AG10803 (cell line): Measurements from ENCODE around the gene FKBP6.
"Not testable (repeated sequence)": the region's sequence is repeated elsewhere in the genome, so short reads cannot be mapped to it uniquely, and the experiment has no call there.

ENCODE experiments used
- DNase-seq: peaks from one replicate; pipeline ENCODE4 v3.0.0; 2010; ENCODE audit warnings: low read depth
- H3K4me3 ChIP-seq: 2 replicates; pipeline ENCODE4 v1.5.1; 2011; ENCODE audit warnings: mild to moderate bottlenecking, low read length, control low read depth
- TF ChIP-seq, protein P1 (sequence below): conservative IDR thresholded peaks from 2 replicates; pipeline ENCODE4 v1.5.1; 2011; ENCODE audit warnings: mild to moderate bottlenecking, low read length, control low read depth, inconsistent platforms

Gene FKBP6, protein sequence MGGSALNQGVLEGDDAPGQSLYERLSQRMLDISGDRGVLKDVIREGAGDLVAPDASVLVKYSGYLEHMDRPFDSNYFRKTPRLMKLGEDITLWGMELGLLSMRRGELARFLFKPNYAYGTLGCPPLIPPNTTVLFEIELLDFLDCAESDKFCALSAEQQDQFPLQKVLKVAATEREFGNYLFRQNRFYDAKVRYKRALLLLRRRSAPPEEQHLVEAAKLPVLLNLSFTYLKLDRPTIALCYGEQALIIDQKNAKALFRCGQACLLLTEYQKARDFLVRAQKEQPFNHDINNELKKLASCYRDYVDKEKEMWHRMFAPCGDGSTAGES

DNA sequence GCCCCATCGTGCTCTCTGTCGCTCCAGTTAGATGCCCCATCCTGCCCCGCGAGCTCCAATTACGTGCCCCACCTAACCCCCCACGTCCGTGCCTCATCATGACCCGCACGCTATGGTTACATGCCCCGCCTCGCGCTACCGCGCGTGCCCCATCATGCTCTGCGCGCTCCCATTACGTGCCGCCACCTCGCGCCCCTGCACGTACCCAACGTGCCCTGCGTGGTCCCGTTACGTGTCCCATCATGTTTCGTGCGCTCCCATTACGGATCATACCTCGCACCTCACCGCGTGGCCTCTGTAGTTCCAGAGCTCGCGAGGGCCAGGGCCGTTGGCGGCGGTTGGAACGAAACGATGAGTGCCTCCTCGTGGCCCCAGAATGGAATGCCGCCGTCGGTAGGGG is at the start of gene FKBP6, which contains the start of gene TRIM50:
FKBP6 (plus strand) TSS at position 240 of the 400 bp plus-strand sequence. CDS start 268 bp downstream, outside the sequence.
TRIM50 (minus strand) TSS at position 161 of the 400 bp plus-strand sequence. CDS start 3,295 bp downstream, outside the sequence.
- not testable (repeated sequence) for H3K4me3 ChIP-seq, DNase-seq

DNA sequence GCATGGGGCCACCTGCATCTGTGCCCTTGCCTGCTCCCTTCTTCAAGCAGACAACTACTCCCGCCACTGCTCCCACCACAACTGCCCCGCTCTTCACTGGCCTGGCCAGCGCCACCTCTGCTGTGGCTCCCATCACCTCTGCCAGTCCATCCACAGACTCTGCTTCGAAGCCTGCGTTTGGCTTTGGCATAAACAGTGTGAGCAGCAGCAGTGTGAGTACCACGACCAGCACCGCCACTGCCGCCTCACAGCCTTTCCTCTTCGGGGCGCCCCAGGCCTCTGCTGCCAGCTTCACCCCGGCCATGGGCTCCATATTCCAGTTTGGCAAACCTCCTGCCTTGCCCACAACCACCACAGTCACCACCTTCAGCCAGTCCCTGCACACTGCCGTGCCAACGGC is 30.7 kb upstream of the FKBP6 start:
- not testable (repeated sequence) for DNase-seq

DNA sequence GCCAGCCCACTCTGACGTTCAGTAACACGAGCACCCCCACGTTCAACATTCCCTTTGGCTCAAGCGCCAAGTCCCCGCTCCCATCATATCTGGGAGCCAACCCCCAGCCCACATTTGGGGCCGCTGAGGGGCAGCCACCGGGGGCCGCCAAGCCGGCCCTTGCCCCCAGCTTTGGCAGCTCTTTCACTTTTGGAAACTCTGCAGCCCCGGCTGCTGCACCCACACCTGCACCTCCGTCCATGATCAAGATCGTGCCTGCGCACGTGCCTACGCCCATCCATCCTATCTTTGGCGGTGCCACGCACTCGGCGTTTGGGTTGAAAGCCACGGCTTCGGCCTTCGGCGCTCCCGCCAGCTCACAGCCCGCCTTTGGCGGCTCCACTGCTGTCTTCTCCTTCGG is 30.3 kb upstream of the FKBP6 start:
- not testable (repeated sequence) for DNase-seq, H3K4me3 ChIP-seq

More for the DNA sequence above, 30.7 kb upstream of the FKBP6 start:
- not testable (repeated sequence) for H3K4me3 ChIP-seq

DNA sequence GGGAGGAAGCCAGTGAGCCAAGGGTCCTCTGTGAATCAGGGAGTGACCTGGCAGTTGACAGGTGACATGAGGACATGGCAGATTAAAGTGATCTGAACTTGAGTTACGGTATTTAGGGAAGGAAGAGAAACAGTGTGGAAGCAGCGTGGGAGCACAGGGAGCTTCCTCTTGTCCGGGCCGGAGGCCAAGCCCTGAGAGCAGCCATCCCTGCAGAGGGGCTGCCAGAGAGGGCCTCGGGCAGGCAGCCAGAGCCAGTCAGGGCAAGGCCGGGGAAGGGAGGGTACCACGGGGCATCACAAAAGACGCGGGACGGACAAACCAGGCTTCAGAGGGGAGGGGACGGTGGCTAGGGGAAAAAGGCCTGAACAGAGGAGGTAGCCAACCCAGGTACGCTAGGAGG is 28.1 kb upstream of the FKBP6 start:
- not testable (repeated sequence) for H3K4me3 ChIP-seq, DNase-seq

DNA sequence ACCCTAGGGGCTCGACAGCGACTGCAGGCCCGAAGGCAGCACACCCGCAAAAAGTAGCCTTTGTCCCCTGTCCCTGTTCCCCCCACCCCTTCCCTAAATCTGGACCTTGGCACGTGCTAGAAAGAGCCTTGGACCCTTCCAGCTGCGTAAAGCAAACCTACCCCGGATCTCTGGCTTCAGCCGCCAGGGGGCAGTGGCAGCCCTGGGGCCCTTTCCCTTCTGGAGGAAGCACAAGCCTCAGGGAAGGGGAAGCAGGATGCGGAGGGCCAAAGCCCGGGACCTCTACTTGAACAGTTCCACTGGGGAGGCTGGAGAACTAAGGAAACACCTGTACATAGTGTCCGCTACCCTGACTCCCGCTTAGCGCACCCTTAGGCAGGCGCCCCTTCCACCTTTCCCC is 26.9 kb upstream of the FKBP6 start:
- DNase-seq: not testable (repeated sequence)

DNA sequence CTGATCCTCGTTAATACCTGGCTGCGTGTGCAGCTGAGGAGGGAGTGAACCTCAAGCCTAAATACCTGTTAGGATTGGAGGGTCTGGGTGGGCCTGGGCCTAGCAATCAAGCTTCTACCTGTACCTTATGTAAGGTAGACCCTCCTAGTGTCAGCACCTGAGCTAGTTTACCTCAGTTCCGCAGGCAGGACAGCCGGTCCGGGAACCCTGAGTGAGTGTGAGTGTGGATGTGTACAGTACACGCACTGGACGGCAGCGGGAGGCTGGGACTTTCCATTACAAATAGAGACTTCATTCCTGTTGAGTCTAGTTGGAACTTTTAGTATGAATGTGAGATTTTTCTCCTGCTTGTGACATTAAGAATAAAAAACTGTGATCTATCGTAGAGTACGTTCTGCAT is 25.1 kb upstream of the FKBP6 start:
- not testable (repeated sequence) for H3K4me3 ChIP-seq, DNase-seq

More for the DNA sequence above, 26.9 kb upstream of the FKBP6 start:
- H3K4me3 ChIP-seq: not testable (repeated sequence)

DNA sequence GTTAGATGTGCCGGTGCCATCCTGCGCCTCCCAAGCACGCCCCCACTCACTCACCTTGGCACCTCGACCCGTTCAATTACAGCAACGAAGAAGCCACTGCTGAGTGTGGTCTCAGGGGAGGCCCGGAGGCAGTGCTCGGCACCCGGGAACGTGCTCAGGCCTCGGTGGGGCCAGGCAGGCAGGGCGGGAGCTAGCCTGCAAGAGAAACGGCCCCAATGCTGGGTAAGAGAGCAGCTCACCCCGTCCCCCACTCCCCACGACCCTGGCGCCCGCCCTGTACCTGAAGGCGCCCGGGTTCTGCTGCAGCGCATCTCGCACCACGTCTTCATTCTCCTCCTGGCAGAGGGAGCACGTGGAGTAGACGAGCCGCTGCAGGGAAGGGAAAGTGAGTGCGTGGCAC is 24.4 kb upstream of the FKBP6 start:
- DNase-seq: no peak
- TF ChIP-seq, protein P1, sequence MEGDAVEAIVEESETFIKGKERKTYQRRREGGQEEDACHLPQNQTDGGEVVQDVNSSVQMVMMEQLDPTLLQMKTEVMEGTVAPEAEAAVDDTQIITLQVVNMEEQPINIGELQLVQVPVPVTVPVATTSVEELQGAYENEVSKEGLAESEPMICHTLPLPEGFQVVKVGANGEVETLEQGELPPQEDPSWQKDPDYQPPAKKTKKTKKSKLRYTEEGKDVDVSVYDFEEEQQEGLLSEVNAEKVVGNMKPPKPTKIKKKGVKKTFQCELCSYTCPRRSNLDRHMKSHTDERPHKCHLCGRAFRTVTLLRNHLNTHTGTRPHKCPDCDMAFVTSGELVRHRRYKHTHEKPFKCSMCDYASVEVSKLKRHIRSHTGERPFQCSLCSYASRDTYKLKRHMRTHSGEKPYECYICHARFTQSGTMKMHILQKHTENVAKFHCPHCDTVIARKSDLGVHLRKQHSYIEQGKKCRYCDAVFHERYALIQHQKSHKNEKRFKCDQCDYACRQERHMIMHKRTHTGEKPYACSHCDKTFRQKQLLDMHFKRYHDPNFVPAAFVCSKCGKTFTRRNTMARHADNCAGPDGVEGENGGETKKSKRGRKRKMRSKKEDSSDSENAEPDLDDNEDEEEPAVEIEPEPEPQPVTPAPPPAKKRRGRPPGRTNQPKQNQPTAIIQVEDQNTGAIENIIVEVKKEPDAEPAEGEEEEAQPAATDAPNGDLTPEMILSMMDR: no peak
- no peak overlapping the region for H3K4me3 ChIP-seq

DNA sequence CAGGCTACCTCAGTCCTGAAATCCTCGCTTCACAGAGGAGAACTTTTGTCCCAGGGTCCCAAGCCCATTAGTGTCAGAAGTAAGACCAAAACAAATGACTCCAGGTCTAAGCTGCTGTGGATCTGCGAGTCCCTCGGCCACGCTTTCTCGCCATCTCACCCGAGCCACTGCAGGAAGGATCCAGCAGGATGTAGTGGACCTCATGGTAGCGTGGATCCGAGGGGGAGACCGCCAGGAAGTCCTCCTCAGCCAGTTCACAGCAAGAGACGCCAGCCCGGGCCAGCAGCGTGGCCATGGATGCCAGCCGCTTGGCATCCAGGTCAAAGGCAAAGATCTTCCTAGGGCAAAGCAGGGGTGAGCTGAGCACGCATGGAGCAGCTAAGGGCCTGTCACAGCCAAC is 23.9 kb upstream of the FKBP6 start:
- no peak overlapping the region for H3K4me3 ChIP-seq
- DNase-seq: no peak
- TF ChIP-seq, protein P1: no peak

DNA sequence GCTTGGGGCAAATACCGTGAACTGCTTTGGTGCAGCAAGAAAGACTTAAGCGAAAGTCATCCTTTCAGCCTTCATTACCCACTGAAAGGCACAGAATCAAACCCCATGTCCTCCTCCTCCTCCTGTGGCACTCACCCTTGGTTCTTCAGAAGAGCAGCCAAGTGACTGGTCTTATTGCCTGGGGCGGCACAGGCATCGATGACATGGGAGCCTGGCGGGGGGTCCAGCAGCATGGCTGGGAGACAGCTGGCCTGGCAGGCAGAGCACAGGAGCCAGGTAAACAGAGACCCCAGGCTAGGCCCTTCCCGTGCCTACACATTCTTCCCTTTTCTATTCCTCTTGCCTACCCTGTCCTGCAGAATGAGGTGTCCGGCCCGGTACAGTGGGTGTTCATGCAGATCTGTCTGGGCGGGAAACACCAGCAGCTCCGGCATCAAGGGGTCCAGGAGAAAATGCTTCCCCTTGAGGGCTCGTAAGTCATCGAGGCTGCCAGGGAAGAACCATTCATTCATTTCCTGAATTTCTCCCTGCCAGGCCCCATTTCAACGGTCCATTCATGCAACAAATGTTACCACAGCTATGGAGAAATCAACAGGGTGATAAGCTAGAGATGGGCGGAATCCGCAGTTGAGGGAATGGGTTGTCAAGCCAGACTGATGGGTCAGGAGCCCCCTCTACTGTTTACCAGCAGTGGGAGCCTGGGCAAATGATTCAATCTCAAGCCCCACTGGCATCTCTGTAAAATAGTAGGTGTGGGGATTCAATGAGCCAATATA is 23.2 kb upstream of the FKBP6 start:
- not testable (repeated sequence) for DNase-seq, H3K4me3 ChIP-seq

DNA sequence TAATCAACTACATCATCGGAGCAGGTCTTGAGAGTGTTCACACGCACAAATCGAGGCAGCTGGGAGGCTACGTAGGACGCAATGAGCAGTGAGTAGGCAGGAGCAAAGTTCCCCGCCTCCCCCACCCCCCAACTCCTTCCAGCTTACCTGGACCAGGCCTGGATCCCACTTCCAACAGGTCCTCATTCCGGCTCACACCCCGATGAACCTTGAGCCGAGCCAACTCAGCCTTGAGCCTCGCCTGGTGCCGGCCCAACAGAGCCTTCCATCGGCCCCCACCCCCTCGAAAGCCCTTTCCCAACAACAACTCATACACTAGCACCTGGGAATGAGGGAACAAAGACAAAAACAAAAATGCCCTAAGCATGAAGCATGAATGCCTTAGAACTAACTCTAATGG is 20.5 kb upstream of the FKBP6 start:
- peak overlapping the region; percentile 76; the same call in 1 of the 2 replicates for H3K4me3 ChIP-seq
- no peak for DNase-seq
- TF ChIP-seq, protein P1: no peak

DNA sequence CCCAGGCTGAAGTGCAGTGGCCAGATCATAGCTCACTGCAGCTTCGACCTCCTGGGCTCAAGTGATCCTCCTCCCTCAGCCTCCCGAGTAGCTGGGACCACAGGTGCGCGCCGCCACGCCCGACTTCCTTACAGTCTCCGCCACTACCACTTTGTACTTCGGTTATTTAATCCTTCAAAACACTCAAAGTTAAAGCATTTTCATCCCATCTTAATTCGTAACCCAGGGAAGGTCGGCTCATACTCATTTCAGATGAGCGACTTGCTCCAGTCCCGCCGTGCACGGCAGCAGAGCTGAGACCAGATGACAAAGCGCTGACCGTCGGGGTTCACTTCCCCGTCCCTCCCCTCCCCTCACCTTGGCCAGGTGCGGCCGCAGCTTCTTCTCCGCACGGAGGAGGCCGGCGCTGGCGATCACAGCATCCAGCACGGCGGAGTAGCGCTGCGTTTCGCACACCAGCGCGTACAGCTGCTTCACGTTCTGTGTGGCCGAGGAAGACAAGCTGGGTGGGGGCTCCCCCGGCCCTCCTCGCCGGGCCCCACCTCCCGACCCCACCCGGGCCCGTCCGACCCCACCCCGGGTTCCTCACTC is 19.8 kb upstream of the FKBP6 start:
- peak overlapping the region; percentile 76 for H3K4me3 ChIP-seq
- no peak for DNase-seq
- TF ChIP-seq, protein P1: no peak
